IMR-90 (cell line): ENCODE measurements around the gene C10orf95. TPM values are rescaled to one million over a fixed set of nuclear protein-coding genes. Genes with fewer than 3 reads are reported as not detected.

Source experiments
- ATAC-seq: fragments of 200-7000 bp; cut with Tn5 transposase; 2 replicates; pipeline ENCODE4 v1.9.1; 2020; ENCODE audit warnings: low read depth, mild to moderate bottlenecking, moderate library complexity
- BruUV-seq: library from RNA; stranded (reverse); fragments of 400-500 nt; replicated peaks from 2 replicates; lab custom pipeline; 2021; lab: Mats Ljungman, UMichigan
- CTCF ChIA-PET: fragments of 300-600 bp; formaldehyde crosslinking; extraction: SDS; loops from one replicate; lab custom pipeline; 2021; ENCODE audit warnings: antibody characterized with exemption; lab: Yijun Ruan, JAX
- POLR2A ChIA-PET: fragments of 300-600 bp; sonication (Branson Sonifier 250); formaldehyde crosslinking; loops from one replicate; lab custom pipeline; 2022; ENCODE audit warnings: antibody characterized with exemption; ENCODE audit not compliant: unreplicated experiment; lab: Charles Lee
- DNase-seq: peaks from one replicate; pipeline ENCODE4 v3.0.0; 2013
- H2AFZ ChIP-seq: replicated peaks from 2 replicates; pipeline ENCODE3; 2013; ENCODE audit warnings: low read length, mild to moderate bottlenecking; ENCODE audit not compliant: poor library complexity
- H2AK5ac ChIP-seq: 2 replicates; pipeline ENCODE4 v1.6.1; 2013; ENCODE audit warnings: low read depth, low read length, inconsistent platforms
- H2AK9ac ChIP-seq: replicated peaks from 2 replicates; pipeline ENCODE3; 2013; ENCODE audit warnings: mild to moderate bottlenecking, low read depth, low read length, moderate library complexity; ENCODE audit not compliant: poor library complexity
- H2BK120ac ChIP-seq: 2 replicates; pipeline ENCODE4 v1.6.1; 2013; ENCODE audit warnings: low read depth, low read length, inconsistent platforms
- H2BK15ac ChIP-seq: 3 replicates; pipeline ENCODE4 v1.6.1; 2013; ENCODE audit warnings: low read depth, low read length, inconsistent platforms
- H2BK20ac ChIP-seq: 2 replicates; pipeline ENCODE4 v1.6.1; 2013; ENCODE audit warnings: low read depth, mild to moderate bottlenecking, inconsistent platforms, low read length, moderate library complexity
- H2BK5ac ChIP-seq: 2 replicates; pipeline ENCODE4 v1.6.1; 2013; ENCODE audit warnings: mild to moderate bottlenecking, low read depth, low read length, inconsistent platforms; ENCODE audit not compliant: poor library complexity, severe bottlenecking
- H3K14ac ChIP-seq: replicated peaks from 2 replicates; pipeline ENCODE4 v1.6.1; 2013; ENCODE audit warnings: low read depth, low read length, inconsistent platforms
- H3K18ac ChIP-seq: 2 replicates; pipeline ENCODE4 v1.6.1; 2013; ENCODE audit warnings: low read depth, low read length, control low read depth
- H3K23ac ChIP-seq: 2 replicates; pipeline ENCODE4 v1.6.1; 2013; ENCODE audit warnings: low read depth, low read length, inconsistent platforms
- H3K27ac ChIP-seq: 2 replicates; pipeline ENCODE4 v1.5.1; 2013; ENCODE audit warnings: mild to moderate bottlenecking, control low read depth, low read length; ENCODE audit not compliant: insufficient read depth
- H3K27me3 ChIP-seq: 2 replicates; pipeline ENCODE4 v1.6.1; 2013; ENCODE audit warnings: low read length; ENCODE audit not compliant: control insufficient read depth, insufficient read depth
- H3K36me3 ChIP-seq: 2 replicates; pipeline ENCODE4 v1.6.1; 2013; ENCODE audit warnings: low read length, mixed read lengths; ENCODE audit not compliant: control insufficient read depth, insufficient read depth
- H3K4ac ChIP-seq: 2 replicates; pipeline ENCODE4 v1.6.1; 2013; ENCODE audit warnings: low read depth, low read length, inconsistent platforms
- H3K4me1 ChIP-seq: 2 replicates; pipeline ENCODE4 v1.6.1; 2013; ENCODE audit warnings: low read length, mixed read lengths; ENCODE audit not compliant: control insufficient read depth, insufficient read depth
- H3K4me2 ChIP-seq: 2 replicates; pipeline ENCODE4 v1.6.1; 2013; ENCODE audit warnings: low read depth, mild to moderate bottlenecking, control low read depth, low read length, moderate library complexity
- H3K4me3 ChIP-seq: 2 replicates; pipeline ENCODE4 v1.5.1; 2013; ENCODE audit warnings: low read depth, mild to moderate bottlenecking, control low read depth, low read length, moderate library complexity; ENCODE audit not compliant: insufficient read depth
- H3K56ac ChIP-seq: 2 replicates; pipeline ENCODE4 v1.6.1; 2013; ENCODE audit warnings: low read length, inconsistent platforms; ENCODE audit not compliant: insufficient read depth; ENCODE audit errors: extremely low read depth
- H3K79me1 ChIP-seq, 2 experiments: 2 replicates each; pipeline ENCODE4 v1.6.1; 2013; ENCODE audit warnings: low read length in 2 of 2, inconsistent platforms in 1 of 2, low read depth in 1 of 2
- H3K9ac ChIP-seq: 2 replicates; pipeline ENCODE4 v1.6.1; 2013; ENCODE audit warnings: low read depth, low read length, control low read depth
- H3K9me1 ChIP-seq: 2 replicates; pipeline ENCODE4 v1.6.1; 2013; ENCODE audit warnings: low read length, inconsistent platforms; ENCODE audit not compliant: insufficient read depth
- H3K9me3 ChIP-seq: 2 replicates; pipeline ENCODE4 v1.6.1; 2013; ENCODE audit warnings: low read length; ENCODE audit not compliant: control insufficient read depth, insufficient read depth
- H4K20me1 ChIP-seq: 2 replicates; pipeline ENCODE4 v1.6.1; 2013; ENCODE audit warnings: low read length, inconsistent platforms; ENCODE audit not compliant: insufficient read depth
- H4K5ac ChIP-seq: 2 replicates; pipeline ENCODE4 v1.6.1; 2013; ENCODE audit warnings: mild to moderate bottlenecking, low read depth, low read length, control low read depth
- H4K8ac ChIP-seq, 2 experiments: 2 replicates each; pipeline ENCODE4 v1.6.1; 2013; ENCODE audit warnings: low read depth in 2 of 2, low read length in 2 of 2, control low read depth in 1 of 2, inconsistent platforms in 1 of 2
- H4K91ac ChIP-seq: 2 replicates; pipeline ENCODE4 v1.6.1; 2013; ENCODE audit warnings: low read depth, low read length, inconsistent platforms; ENCODE audit not compliant: insufficient read depth
- FOS ChIP-seq: fragments of 150-350 bp; IDR thresholded peaks from 2 replicates; pipeline ENCODE4 v1.6.1; 2016; ENCODE audit warnings: low read depth, low read length
- USF2 ChIP-seq: fragments of 150-350 bp; IDR thresholded peaks from 2 replicates; pipeline ENCODE4 v1.6.1; 2017; ENCODE audit warnings: mild to moderate bottlenecking, antibody characterized with exemption, low read length, low read depth
- WGBS, 2 experiments: methylation state at CpG; one replicate each; pipeline versions ENCODE4 v1.1.5 to v1.1.7; 2013; ENCODE audit warnings: missing lambda C conversion rate in 2 of 2; ENCODE audit not compliant: insufficient read length in 1 of 2; ENCODE audit errors: extremely low coverage in 2 of 2; 5-methylcytosine and 5-hydroxymethylcytosine counted together
- dilution Hi-C: fragments of 300-500 bp; cut with HindIII; formaldehyde crosslinking; loops from one replicate; pipeline ENCODE4 v1.14.3; 2018; ENCODE audit warnings: low sequenced_read_pairs; ENCODE audit not compliant: unreplicated experiment
- in situ Hi-C: fragments of 300-500 bp; cut with MboI; formaldehyde crosslinking; loops from 3 replicates; pipeline ENCODE4 v1.14.3; 2019; ENCODE audit warnings: low sequenced_read_pairs, inconsistent platforms, mixed read lengths
- intact Hi-C: fragments of 100-400 bp; cut with micrococcal nuclease; formaldehyde crosslinking; loops from 2 replicates; pipeline ENCODE4 v1.10.0; 2022
- polyA plus RNA-seq, 3 experiments: library from polyadenylated mRNA; depleted of rRNA; stranded (reverse); fragments of >200 nt; gene quantifications; 2 replicates each; pipeline ENCODE4 v1.2.3, GENCODE V29; 2012; ENCODE audit warnings: low replicate concordance in 1 of 3
- total RNA-seq: library from RNA; depleted of rRNA; stranded (reverse); fragments of >200 nt; gene quantifications from 2 replicates; pipeline ENCODE4 v1.2.3, GENCODE V29; 2012

The C10orf95 gene
- total and polyA plus RNA-seq, 2 of the 4 experiments (the other 2 are of a cell fraction), result not detected

- Histone ChIP-seq H3K4ac (no peak overlapping the region), H2BK120ac (no peak overlapping the region), H3K27me3 (no peaks in the 10 kb centered on the region), H4K91ac (no peak overlapping the region), H4K20me1 (peaks cover 6% of the 10 kb centered on the region), H2AK9ac (peak overlapping the region; percentile 68), H3K9me3 (no peaks in the 10 kb centered on the region), H3K9me1 (no peaks in the 10 kb centered on the region; the same call in 1 of the 2 replicates), H3K27ac (no peak overlapping the region), H3K18ac (no peak overlapping the region), H3K4me3 (no peak overlapping the region), H3K56ac (no peak overlapping the region), H2AFZ (no peak overlapping the region), H3K4me1 (peaks cover 11% of the 10 kb centered on the region), H4K8ac (no peak overlapping the region), H3K14ac (no peak overlapping the region), H2BK5ac (no peak overlapping the region), H4K5ac (no peak overlapping the region), H2AK5ac (peak overlapping the region; percentile 75; the same call in 1 of the 2 replicates), H2BK15ac (no peak overlapping the region), H3K23ac (no peak overlapping the region), H3K9ac (no peak overlapping the region), H3K36me3 (peaks cover 24% of the 10 kb centered on the region), H2BK20ac (no peak overlapping the region), H3K79me1 (peaks cover 14 to 18% of the 10 kb centered on the region in 2 experiments), H3K4me2 (no peak overlapping the region)
- intact Hi-C loops (no loop called here), dilution Hi-C loops (no loop called here), in situ Hi-C loops (no loop called here)
- TF ChIP-seq USF2 (no peak), FOS (peak; percentile 33; the same call in 1 of the 2 replicates)
- ChIA-PET POLR2A (no interaction called here), CTCF (interaction anchor here (0.6 to 0.9 kb wide), 2 partner anchors 9 to 172 kb away, joined by 3 to 4 read pairs; no protein-coding TSS in a partner anchor)
- peak; percentile 50 for DNase-seq
- no TSS peak for BruUV-seq
- no peak for ATAC-seq
- WGBS, 2 experiments, result 100% methylated on average over 1 of the region's 18 CpGs; no CpG with 5 or more reads in 1 of the 2 experiments
Measured at GRCh38 chr10:102401735-102402511, 49.4 kb downstream of the C10orf95 start.
